Tibial nerve (tissue), 3 donors: ENCODE data around the gene UPK1B.

ENCODE experiments used
- POLR2A ChIP-seq, 2 donors: fragments of 450-650 bp; IDR thresholded peaks; one replicate each; pipeline ENCODE4 v1.6.1; 2017; ENCODE audit warnings: antibody characterized with exemption in 2 of 2, mild to moderate bottlenecking in 2 of 2, moderate library complexity in 2 of 2
- TF ChIP-seq, protein P1 (sequence below), 5 experiments: fragments of 200-600 bp in 3 of 5; fragments of 450-650 bp in 2 of 5; sonication (generic) in 3 of 5; IDR thresholded peaks; one replicate each; pipeline ENCODE4 v1.5.1; 2016 to 2019; ENCODE audit warnings: antibody characterized with exemption in 5 of 5, mild to moderate bottlenecking in 3 of 5, moderate library complexity in 2 of 5

DNA sequence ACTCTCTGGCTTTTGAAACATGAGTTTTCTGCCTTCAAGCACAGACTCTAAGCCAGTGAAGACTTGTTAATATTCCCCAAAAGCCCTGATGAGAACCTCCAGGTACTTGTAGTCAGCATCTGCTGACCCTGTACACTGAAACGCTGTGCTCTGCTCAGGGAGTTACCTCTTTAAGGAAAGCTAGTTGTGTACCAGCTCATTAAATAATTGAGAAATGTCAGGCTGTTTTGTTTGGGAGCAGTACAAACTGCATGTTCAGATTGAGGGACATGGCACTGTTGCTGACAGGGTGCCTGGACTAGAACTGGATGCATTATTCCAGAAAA, 21.7 kb downstream of the UPK1B start:
- TF ChIP-seq, protein P1, sequence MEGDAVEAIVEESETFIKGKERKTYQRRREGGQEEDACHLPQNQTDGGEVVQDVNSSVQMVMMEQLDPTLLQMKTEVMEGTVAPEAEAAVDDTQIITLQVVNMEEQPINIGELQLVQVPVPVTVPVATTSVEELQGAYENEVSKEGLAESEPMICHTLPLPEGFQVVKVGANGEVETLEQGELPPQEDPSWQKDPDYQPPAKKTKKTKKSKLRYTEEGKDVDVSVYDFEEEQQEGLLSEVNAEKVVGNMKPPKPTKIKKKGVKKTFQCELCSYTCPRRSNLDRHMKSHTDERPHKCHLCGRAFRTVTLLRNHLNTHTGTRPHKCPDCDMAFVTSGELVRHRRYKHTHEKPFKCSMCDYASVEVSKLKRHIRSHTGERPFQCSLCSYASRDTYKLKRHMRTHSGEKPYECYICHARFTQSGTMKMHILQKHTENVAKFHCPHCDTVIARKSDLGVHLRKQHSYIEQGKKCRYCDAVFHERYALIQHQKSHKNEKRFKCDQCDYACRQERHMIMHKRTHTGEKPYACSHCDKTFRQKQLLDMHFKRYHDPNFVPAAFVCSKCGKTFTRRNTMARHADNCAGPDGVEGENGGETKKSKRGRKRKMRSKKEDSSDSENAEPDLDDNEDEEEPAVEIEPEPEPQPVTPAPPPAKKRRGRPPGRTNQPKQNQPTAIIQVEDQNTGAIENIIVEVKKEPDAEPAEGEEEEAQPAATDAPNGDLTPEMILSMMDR (IDR thresholded peaks at IDR 0.05) = no peak
- TF ChIP-seq POLR2A (IDR thresholded peaks at IDR 0.05) = no peak
